Activated CD8-positive, alpha-beta T cell treated with anti-CD3 and anti-CD28 coated beads, Interleukin-2, amount 10 ng/mL, durations not matched to agents 7 days and 5 days (primary cell): ENCODE measurements around the gene LRCH4. TPM values are rescaled to one million over a fixed set of nuclear protein-coding genes. Genes with fewer than 3 reads are reported as not detected.
"Not testable (repeated sequence)": the region's sequence is repeated elsewhere in the genome, so short reads cannot be mapped to it uniquely, and the experiment has no call there.

ENCODE experiments used
- ATAC-seq: fragments of 150-1000 bp; cut with Tn5 transposase; one replicate; pipeline ENCODE4 v1.10.0; 2021; ENCODE audit warnings: moderate library complexity
- CTCF ChIA-PET: fragments of 350-600 bp; sonication (Branson Sonifier 250); formaldehyde crosslinking; loops from one replicate; lab custom pipeline; 2021; ENCODE audit warnings: antibody characterized with exemption; lab: Charles Lee
- POLR2A ChIA-PET: fragments of 350-600 bp; sonication (Branson Sonifier 250); formaldehyde crosslinking; loops from one replicate; lab custom pipeline; 2021; ENCODE audit warnings: antibody characterized with exemption; lab: Charles Lee
- DNase-seq: peaks from one replicate; pipeline ENCODE4 v3.0.0-alpha.2; 2020
- H3K27ac Mint-ChIP-seq: one replicate; pipeline ENCODE4 v1.8.0; 2021; ENCODE audit warnings: mild to moderate bottlenecking, mixed read lengths
- H3K27me3 Mint-ChIP-seq: one replicate; pipeline ENCODE4 v1.8.0; 2021; ENCODE audit warnings: low read depth, mixed read lengths
- H3K36me3 Mint-ChIP-seq: one replicate; pipeline ENCODE4 v1.8.0; 2021; ENCODE audit warnings: low read depth, mixed read lengths
- H3K4me1 Mint-ChIP-seq: one replicate; pipeline ENCODE4 v1.8.0; 2021; ENCODE audit warnings: low read depth, mixed read lengths
- H3K4me3 Mint-ChIP-seq: one replicate; pipeline ENCODE4 v1.8.0; 2021; ENCODE audit warnings: mild to moderate bottlenecking, mixed read lengths
- H3K9me3 Mint-ChIP-seq: one replicate; pipeline ENCODE4 v1.8.0; 2022; ENCODE audit warnings: mixed read lengths; ENCODE audit not compliant: insufficient read depth
- total RNA-seq, 2 experiments: library from RNA; stranded (reverse); gene quantifications; one replicate each; pipeline ENCODE4 v1.2.3, GENCODE V29; 2021

Gene LRCH4
- total RNA-seq, 2 experiments from 2014 or later, result 191 to 193 TPM

DNA sequence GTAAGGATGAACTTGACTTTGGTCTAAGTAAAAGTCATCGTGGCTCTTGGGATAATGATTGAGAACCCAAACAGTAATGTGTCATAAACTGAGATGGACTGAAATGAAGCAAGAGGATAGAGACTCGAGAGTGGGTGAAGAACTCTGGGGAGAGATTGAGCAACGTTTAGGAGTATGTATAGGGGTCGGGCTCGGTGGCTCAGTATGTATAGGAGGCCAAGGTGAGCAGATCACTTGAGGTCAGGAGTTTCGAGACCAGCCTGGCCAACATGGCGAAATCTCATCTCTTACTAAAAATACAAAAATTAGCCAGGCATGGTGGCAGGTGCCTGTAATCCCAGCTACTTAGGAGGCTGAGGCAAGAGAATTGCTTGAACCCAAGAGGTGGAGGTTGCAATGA, 44.6 kb downstream of the LRCH4 start:
- Mint-ChIP-seq H3K36me3 (peaks cover 29% of the 10 kb centered on the region), H3K27ac (peak overlapping the region; percentile 37), H3K4me3 (peak overlapping the region; percentile 21), H3K4me1 (peaks cover 77% of the 10 kb centered on the region)
- not testable (repeated sequence) for H3K27me3 Mint-ChIP-seq, ATAC-seq, H3K9me3 Mint-ChIP-seq, DNase-seq
- CTCF ChIA-PET, result interaction anchor here (1.2 to 11.8 kb wide), 2 partner anchors 19 to 151 kb away, joined by 3 to 213 read pairs; no protein-coding TSS in a partner anchor
- POLR2A ChIA-PET, result interaction anchor here (1.3 kb wide), 1 partner anchor 9 kb away, joined by 5 read pairs; no protein-coding TSS in a partner anchor

DNA sequence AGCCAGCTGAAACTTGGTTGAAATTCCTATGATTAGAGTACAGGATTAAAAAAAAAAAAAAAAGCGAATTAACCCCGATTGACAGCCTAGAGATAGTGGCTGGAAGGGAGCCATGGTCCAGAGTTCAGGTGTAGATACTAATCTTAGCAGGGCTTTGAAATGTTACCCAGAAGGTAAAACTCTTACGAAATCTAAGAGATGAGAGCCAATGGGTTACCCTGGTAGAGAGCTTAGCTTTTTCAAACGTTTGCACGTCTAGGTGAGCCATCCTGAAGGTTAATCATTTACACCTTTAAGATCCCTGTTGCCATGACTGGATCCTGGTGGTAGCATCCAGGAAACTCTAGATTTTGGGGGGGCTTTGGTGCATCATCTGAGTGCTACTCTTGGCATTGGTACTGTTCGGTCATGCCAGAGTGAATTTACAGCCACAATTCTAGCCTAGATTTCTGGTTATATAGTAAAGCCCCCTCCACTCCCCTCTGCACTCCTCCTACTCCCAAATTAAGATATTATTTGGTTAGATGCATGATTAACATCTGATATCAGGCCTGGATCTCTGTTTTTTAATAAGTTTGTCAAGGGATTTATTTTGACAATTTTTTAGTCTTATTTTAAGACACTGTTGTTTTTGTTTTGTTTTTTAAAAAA, 45.7 kb downstream of the LRCH4 start:
- ChIA-PET CTCF (interaction anchor here (1.4 to 11.8 kb wide), 2 partner anchors 20 to 152 kb away, joined by 4 to 213 read pairs; no protein-coding TSS in a partner anchor), POLR2A (no interaction called here)
- no peak for ATAC-seq
- H3K9me3 Mint-ChIP-seq, result no peaks in the 10 kb centered on the region
- H3K27me3 Mint-ChIP-seq, result no peaks in the 10 kb centered on the region
- H3K27ac Mint-ChIP-seq, result no peak overlapping the region
- peak overlapping the region; percentile 100 for H3K4me3 Mint-ChIP-seq
- peaks cover 29% of the 10 kb centered on the region for H3K36me3 Mint-ChIP-seq
- DNase-seq, result no peak
- peaks cover 66% of the 10 kb centered on the region for H3K4me1 Mint-ChIP-seq

- no peaks in the 10 kb centered on the region for H3K9me3 Mint-ChIP-seq
- H3K27ac Mint-ChIP-seq, result peak overlapping the region; percentile 87
- no peaks in the 10 kb centered on the region for H3K27me3 Mint-ChIP-seq
- DNase-seq (peak; percentile 32), ATAC-seq (no peak)
- H3K4me1 Mint-ChIP-seq, result peaks cover 59% of the 10 kb centered on the region
- H3K4me3 Mint-ChIP-seq, result peak overlapping the region; percentile 100
- H3K36me3 Mint-ChIP-seq, result peaks cover 29% of the 10 kb centered on the region
- POLR2A ChIA-PET, result interaction anchor here (1.0 to 1.8 kb wide), 6 partner anchors 8 to 111 kb away, joined by 3 to 7 read pairs (median 4); partner anchors contain the start of genes FBXO24, LRCH4 and ZCWPW1
- CTCF ChIA-PET, result interaction anchor here (1.0 to 11.8 kb wide), 6 partner anchors 10 to 153 kb away, joined by 3 to 213 read pairs (median 4); partner anchors contain the start of gene FBXO24
These were observed 46.4 kb downstream of the LRCH4 start for GRCh38 chr7:100539436-100540006.

DNA sequence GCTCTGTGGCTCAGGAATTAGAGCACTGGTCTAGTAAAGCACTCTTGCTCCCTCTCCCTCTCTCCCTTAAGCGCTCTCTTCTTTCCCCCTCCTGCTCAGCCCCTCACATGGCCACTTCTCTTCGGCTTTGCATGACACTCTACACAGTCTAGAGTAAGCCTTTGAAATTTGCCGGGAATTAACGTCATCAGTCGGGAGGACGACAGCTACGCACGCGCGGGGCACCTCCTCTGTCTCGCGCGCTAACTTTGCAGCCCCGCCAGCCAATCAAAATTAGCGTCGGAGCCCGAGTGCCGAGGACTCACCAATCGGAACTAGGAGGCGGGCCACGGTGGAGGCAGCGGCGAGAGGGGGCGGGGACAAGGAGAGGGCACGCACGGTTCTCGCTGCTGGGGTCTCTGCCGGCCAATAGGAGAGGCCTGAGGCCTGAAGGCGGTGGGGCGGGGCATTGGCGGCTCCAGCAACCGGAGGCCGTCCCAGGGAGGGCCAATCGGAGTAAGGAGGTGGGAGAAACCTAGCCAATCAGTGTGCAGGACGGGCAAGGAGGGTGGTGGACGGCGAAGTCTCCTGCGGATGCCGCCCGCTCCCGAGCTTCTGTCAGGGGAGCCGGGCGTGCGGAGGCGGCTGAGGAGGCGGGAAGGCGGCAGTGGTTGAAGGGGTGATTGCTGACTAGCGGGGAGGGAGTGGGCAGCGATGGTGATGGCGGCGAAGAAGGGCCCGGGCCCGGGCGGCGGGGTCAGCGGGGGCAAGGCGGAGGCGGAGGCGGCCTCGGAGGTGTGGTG, 47.1 kb downstream of the LRCH4 start, which contains the start of gene AGFG2:
Gene AGFG2, plus strand, starts transcription at position 550 of the 782 bp plus-strand sequence. Its CDS starts 144 bp downstream, at position 694.
- H3K27me3 Mint-ChIP-seq, result no peaks in the 10 kb centered on the region
- H3K36me3 Mint-ChIP-seq, result peaks cover 24% of the 10 kb centered on the region
- peak within 1 kb of the TSS; percentile 100 for H3K4me3 Mint-ChIP-seq
- H3K4me1 Mint-ChIP-seq, result peaks cover 53% of the 10 kb centered on the region
- POLR2A ChIA-PET, result interaction anchor here (0.6 to 1.8 kb wide), 10 partner anchors 9 to 110 kb away, joined by 3 to 7 read pairs (median 4); partner anchors contain the start of genes FBXO24, LRCH4, MOSPD3 and ZCWPW1
- DNase-seq (peak; percentile 100), ATAC-seq (peak; percentile 96)
- H3K27ac Mint-ChIP-seq, result peak within 1 kb of the TSS; percentile 87
- H3K9me3 Mint-ChIP-seq, result no peaks in the 10 kb centered on the region
- CTCF ChIA-PET, result interaction anchor here (1.0 to 2.2 kb wide), 7 partner anchors 9 to 153 kb away, joined by 3 to 10 read pairs (median 4); partner anchors contain the start of gene FBXO24

- Mint-ChIP-seq H3K27me3 (no peaks in the 10 kb centered on the region), H3K9me3 (no peaks in the 10 kb centered on the region), H3K36me3 (peaks cover 20% of the 10 kb centered on the region), H3K27ac (peak overlapping the region; percentile 87), H3K4me1 (peaks cover 47% of the 10 kb centered on the region), H3K4me3 (peak overlapping the region; percentile 100)
- ATAC-seq (no peak), DNase-seq (no peak)
- POLR2A ChIA-PET, result interaction anchor here (0.9 to 1.8 kb wide), 6 partner anchors 9 to 110 kb away, joined by 3 to 7 read pairs (median 4); partner anchors contain the start of genes FBXO24, LRCH4, MOSPD3 and ZCWPW1
- CTCF ChIA-PET, result interaction anchor here (1.1 to 2.2 kb wide), 4 partner anchors 9 to 96 kb away, joined by 3 to 10 read pairs (median 4); partner anchors contain the start of gene FBXO24
These were observed 47.6 kb downstream of the LRCH4 start for GRCh38 chr7:100538348-100538653.

GRCh38 chr7:100536695-100537094, 49.2 kb downstream of the LRCH4 start:
- CTCF ChIA-PET, H3K27me3 Mint-ChIP-seq, ATAC-seq, H3K9me3 Mint-ChIP-seq, POLR2A ChIA-PET, DNase-seq, H3K27ac Mint-ChIP-seq, H3K4me3 Mint-ChIP-seq: not testable (repeated sequence)
- H3K36me3 Mint-ChIP-seq, result peaks cover 13% of the 10 kb centered on the region
- H3K4me1 Mint-ChIP-seq, result peaks cover 32% of the 10 kb centered on the region

GRCh38 chr7:100535982-100536381, 49.9 kb downstream of the LRCH4 start:
- H3K9me3 Mint-ChIP-seq, H3K4me3 Mint-ChIP-seq, H3K27ac Mint-ChIP-seq, POLR2A ChIA-PET, H3K36me3 Mint-ChIP-seq, H3K27me3 Mint-ChIP-seq, DNase-seq, ATAC-seq: not testable (repeated sequence)
- CTCF ChIA-PET, result interaction anchor here (0.6 kb wide), 1 partner anchor 24 kb away, joined by 3 read pairs; no protein-coding TSS in a partner anchor
- peaks cover 25% of the 10 kb centered on the region for H3K4me1 Mint-ChIP-seq

GRCh38 chr7:100532165-100533022, 53.5 kb downstream of the LRCH4 start:
- POLR2A ChIA-PET, result no interaction called here
- Mint-ChIP-seq H3K4me1 (peaks cover 3% of the 10 kb centered on the region), H3K9me3 (no peaks in the 10 kb centered on the region), H3K36me3 (no peaks in the 10 kb centered on the region), H3K27me3 (no peaks in the 10 kb centered on the region), H3K27ac (no peak overlapping the region), H3K4me3 (no peak overlapping the region)
- CTCF ChIA-PET, result interaction anchor here (1.5 to 2.7 kb wide), 2 partner anchors 27 to 57 kb away, joined by 4 to 7 read pairs; no protein-coding TSS in a partner anchor
- no peak for ATAC-seq
- DNase-seq, result no peak

- H3K9me3 Mint-ChIP-seq, DNase-seq, H3K27me3 Mint-ChIP-seq, H3K36me3 Mint-ChIP-seq, H3K27ac Mint-ChIP-seq, H3K4me1 Mint-ChIP-seq, H3K4me3 Mint-ChIP-seq, POLR2A ChIA-PET, ATAC-seq: not testable (repeated sequence)
- CTCF ChIA-PET, result interaction anchor here (0.9 to 1.6 kb wide), 5 partner anchors 16 to 47 kb away, joined by 3 to 5 read pairs (median 3); no protein-coding TSS in a partner anchor
These were observed 57.6 kb downstream of the LRCH4 start for GRCh38 chr7:100528108-100528866.
